HG03103 (cell line): Measurements from ENCODE around the gene NRBF2.
"Not testable (repeated sequence)": the region's sequence is repeated elsewhere in the genome, so short reads cannot be mapped to it uniquely, and the experiment has no call there.

Experiments
- ATAC-seq: cut with Tn5 transposase; IDR thresholded peaks from one replicate; pipeline ENCODE4 v1.9.1; 2021; ENCODE audit warnings: low read depth; ENCODE audit not compliant: unreplicated experiment

The NRBF2 gene

DNA sequence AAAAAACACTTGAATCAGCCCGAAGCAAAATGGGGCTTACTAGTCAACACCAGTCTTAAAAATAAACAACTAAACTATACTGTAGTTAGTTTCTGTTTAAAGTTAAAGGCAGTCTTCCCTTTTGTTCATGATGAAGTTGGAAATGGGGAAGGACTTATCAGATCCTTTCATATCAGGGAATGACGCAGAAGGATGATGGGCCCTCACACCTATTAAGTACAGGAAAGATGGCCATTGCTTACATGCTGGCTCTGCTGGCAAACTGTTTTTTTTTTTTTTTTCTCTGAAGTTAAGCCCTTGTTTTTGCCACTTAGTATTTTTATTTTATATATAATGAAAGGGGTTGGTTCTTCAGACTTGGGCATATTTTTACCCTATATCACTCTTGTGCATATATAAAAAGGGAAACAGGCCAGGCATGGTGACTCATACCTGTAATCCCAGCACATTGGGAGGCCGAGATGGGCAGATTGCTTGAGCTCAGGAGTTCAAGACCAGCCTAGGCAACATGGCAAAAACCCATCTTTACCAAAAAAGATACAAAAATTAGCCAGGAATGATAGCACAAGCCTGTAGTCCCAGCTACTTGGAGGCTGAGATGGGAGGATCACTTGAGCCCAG lies 16.6 kb upstream of the NRBF2 start:
- no peak for ATAC-seq

DNA sequence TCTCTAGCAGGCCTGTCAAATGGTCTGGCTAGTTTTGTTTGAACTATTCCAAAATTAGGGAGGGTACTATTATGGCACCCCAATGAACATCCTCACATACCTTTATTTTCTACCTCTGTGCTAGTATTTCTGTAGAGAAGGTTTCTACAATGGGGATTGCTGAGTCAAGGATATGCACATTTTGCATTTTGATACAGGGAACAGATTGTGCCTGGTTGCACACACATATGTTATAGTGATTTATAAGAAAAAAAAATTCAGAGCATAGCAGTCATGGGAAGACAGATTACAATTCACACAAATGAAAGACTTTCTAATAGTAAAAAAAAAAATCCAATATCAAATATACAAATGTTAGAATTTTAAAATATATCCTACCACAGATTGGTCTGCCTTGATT lies 14.1 kb upstream of the NRBF2 start:
- ATAC-seq = no peak

- ATAC-seq = no peak
These were observed 12.6 kb upstream of the NRBF2 start for GRCh38 chr10:63120554-63120953.

- no peak for ATAC-seq
These were observed 9.3 kb upstream of the NRBF2 start for GRCh38 chr10:63123727-63124362.

DNA sequence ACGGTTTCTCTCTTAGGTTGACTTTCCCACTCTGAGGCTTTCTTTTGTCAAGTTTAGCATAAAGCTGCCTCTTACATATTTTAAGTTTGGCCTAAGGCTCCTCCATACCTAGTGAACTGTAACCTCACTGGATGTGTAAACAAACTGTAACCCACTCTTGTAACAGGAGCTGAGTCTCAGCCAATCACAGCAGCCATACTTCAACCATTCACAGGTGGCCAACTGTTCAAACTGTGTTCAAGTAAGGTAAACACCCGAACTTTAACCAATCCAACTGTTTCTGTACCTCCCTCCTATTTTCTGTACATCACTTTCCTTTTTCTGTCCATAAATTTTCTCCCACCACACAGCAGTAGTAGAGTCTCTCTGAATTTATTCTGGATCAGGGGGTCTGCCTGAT lies 7.7 kb upstream of the NRBF2 start:
- ATAC-seq = no peak

- no peak for ATAC-seq
These were observed 4.7 kb upstream of the NRBF2 start for GRCh38 chr10:63128443-63128842.

GRCh38 chr10:63129888-63130287 lies 3.2 kb upstream of the NRBF2 start:
- ATAC-seq = no peak

- no peak for ATAC-seq
These were observed 475 bp upstream of the NRBF2 start for GRCh38 chr10:63132651-63133055.

DNA sequence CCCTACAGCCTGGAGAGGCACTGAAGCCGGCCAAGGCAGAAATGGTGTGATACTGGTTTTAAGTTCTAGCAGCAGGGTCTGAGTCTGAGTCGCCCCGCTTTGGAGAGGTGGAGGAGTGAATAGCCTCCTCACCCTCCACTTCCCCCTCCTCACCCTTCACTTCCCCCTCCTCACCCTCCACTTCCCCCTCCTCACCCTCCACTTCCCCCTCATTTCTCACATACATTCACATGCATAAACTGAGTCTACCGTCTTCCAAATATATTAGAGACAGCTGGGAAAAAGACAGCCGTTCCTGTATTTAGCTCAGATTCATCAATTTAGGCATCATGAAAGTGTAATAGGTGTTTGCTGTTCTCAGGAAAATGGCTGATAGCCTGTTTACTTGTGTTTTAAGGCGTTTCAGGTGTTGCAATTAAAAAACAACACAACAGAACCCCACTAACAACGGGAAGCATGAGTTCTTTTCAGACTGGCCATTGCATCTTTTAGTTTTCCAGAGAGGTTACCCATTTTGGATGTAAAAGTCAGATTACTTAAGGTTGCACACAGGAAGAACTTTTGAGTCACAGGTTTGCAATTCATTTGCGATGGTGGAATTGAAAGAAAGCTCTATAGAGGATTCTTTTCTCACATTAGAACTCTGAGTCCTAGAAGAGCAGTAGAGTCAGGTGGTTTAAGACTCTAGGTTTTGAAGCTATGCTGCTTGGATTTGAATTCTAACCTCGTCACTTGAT lies 861 bp downstream of the NRBF2 start:
- no peak for ATAC-seq

DNA sequence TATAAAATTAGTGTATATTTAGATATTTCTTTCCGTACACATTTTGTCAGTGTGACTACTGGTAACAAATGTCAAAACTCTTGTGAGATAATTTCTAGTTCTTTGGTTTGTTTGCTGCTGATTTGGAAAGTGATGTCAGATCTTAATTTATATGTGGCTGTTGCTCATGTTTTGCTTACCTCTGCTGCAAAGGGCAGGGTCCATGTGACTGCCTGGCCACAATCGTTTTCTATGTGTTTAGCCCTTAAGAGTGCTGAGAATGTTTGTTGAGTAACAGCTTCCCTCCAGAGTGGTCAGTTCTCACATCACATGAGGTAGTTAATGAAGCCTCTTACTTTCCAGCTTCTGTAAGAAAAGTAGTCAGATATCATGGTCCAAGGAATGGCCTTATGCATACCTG lies 4.2 kb downstream of the NRBF2 start:
- no peak for ATAC-seq

DNA sequence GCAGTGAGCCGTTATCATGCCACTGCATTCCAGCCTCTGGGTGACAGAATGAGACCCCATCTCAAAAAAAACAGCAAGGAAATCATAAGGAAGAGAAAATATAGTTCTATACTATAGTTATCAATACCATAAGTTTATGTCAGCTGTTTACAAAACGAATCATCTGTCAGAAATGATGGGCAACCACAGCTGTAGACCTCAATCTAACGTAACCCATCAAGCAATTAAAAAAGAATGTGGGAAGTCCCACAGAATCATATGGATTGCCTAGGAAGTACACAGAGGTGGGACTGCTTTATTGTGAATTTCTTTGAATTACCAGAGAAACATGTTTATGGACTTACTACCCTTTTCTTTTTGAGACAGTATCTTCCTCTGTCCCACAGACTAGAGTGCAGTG lies 6.9 kb downstream of the NRBF2 start:
- ATAC-seq = no peak

DNA sequence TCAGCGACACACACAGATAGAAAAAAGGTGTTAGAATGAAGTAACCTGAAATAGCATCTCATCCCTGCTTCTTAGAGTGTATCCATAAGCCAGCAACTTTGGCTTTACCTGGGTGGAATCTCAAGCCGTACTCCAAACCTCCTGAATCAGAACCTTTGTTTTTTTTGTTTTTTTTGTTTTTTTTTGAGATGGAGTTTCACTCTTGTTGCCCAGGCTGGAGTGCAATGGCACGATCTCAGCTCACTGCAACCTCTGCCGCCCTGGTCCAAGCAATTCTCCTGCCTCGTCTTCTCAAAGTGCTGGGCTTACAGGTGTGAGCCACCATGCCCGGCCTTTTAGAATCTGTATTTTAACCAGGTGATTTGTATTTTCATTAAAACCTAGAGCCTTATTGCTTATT lies 9.0 kb downstream of the NRBF2 start:
- ATAC-seq = no peak

DNA sequence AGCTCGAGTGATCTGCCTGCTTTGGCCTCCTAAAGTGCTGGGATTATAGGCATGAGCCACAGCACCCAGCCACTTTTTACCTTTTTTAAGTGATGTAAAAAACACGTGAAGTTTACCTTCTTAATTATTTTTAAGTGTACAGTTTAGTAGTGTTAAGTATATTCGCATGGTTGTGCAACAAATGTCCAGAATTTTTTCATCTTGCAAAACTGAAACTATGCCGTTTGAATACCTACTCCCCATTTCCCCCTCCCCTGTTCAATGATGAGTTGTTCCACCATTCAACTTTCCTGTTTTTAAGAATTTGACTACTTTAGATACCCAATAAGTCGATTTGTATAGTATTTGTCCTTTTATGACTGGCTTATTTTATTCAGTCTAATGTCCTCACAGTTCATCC lies 10.9 kb downstream of the NRBF2 start:
- ATAC-seq = no peak

DNA sequence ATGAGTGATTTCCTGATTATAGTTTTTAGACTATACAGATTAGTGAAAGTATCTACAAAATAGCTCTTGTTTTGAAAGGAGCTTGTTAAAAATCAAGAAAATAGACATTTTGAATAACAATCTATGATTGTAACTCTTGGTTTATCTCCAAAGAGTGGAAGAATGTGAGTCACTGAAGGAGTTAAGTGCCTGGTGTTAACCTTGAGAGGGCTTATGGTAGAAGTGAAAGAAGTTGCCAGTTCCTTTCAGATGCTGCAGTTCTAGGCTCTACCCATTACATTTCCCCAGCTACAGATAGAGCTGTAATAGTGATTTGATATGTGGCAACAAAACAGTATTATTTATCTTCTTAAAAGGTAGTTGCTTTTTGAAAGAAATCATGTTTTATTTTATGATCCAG lies 12.7 kb downstream of the NRBF2 start:
- peak; percentile 65 for ATAC-seq

- no peak for ATAC-seq
These were observed 13.4 kb downstream of the NRBF2 start for GRCh38 chr10:63146503-63146902.

- no peak for ATAC-seq
These were observed 17.6 kb downstream of the NRBF2 start for GRCh38 chr10:63150745-63151144.

GRCh38 chr10:63153868-63154545 lies 20.9 kb downstream of the NRBF2 start:
- ATAC-seq = not testable (repeated sequence)

GRCh38 chr10:63154546-63155387 lies 21.6 kb downstream of the NRBF2 start:
- no peak for ATAC-seq

GRCh38 chr10:63155388-63156020 lies 22.4 kb downstream of the NRBF2 start:
- ATAC-seq = no peak

DNA sequence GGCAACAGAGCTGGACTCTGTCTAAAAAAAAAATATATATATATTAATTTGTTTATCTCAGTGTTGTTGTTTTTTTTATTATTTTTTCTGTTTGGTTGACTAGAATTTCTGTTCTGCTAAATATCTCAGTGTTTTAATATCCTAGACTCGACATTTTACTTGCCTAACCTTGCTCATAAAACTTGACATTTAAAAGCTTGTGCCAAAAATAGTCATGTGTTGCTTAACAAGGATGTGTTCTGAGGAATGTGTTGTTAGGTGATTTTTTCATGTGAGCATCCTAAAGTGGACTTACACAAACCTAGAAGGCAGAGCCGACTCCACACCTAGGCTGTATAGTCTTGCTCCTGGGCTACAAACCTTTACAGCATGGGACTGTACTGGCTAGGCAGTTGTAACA lies 23.1 kb downstream of the NRBF2 start:
- no peak for ATAC-seq
